DND-41 (cell line): ENCODE data around the gene GGT1.
"Not testable (repeated sequence)": the region's sequence is repeated elsewhere in the genome, so short reads cannot be mapped to it uniquely, and the experiment has no call there.

Experiments used
- ATAC-seq: fragments of 200-7000 bp; cut with Tn5 transposase; 3 replicates; pipeline ENCODE4 v1.9.1; 2021; ENCODE audit warnings: low read depth; ENCODE audit not compliant: insufficient read depth
- DNase-seq: peaks from one replicate; pipeline ENCODE4 v3.0.0-alpha.2; 2020
- H2AFZ ChIP-seq: 2 replicates; pipeline ENCODE4 v1.6.0; 2012; ENCODE audit warnings: low read depth, low read length
- H3K27ac ChIP-seq: 2 replicates; pipeline ENCODE4 v1.5.1; 2012; ENCODE audit warnings: low read length, inconsistent platforms
- H3K27me3 ChIP-seq: fragments of 200-600 bp; sonication (generic); 2 replicates; pipeline ENCODE4 v1.6.0; 2012; ENCODE audit warnings: low read length, mild to moderate bottlenecking, inconsistent platforms; ENCODE audit not compliant: insufficient read depth, poor library complexity
- H3K36me3 ChIP-seq: 2 replicates; pipeline ENCODE4 v1.5.1; 2012; ENCODE audit warnings: low read length, inconsistent platforms; ENCODE audit not compliant: insufficient read depth
- H3K4me1 ChIP-seq: 2 replicates; pipeline ENCODE4 v1.5.1; 2012; ENCODE audit warnings: mild to moderate bottlenecking, low read length; ENCODE audit not compliant: insufficient read depth
- H3K4me2 ChIP-seq: 2 replicates; pipeline ENCODE4 v1.6.0; 2012; ENCODE audit warnings: mild to moderate bottlenecking, moderate library complexity, low read length, inconsistent platforms; ENCODE audit not compliant: insufficient read depth
- H3K4me3 ChIP-seq, 2 experiments: fragments of 200-600 bp in 1 of 2; shearing (Covaris generic) in 1 of 2; 2 replicates each; pipeline ENCODE4 v1.5.1; 2012 to 2016; ENCODE audit warnings: inconsistent platforms in 2 of 2, low read length in 2 of 2, mild to moderate bottlenecking in 2 of 2, low read depth in 1 of 2, moderate library complexity in 1 of 2
- H3K79me2 ChIP-seq: 2 replicates; pipeline ENCODE4 v1.6.0; 2012; ENCODE audit warnings: low read length, inconsistent platforms; ENCODE audit not compliant: insufficient read depth
- H3K9ac ChIP-seq: 2 replicates; pipeline ENCODE4 v1.6.0; 2012; ENCODE audit warnings: low read depth, mild to moderate bottlenecking, inconsistent platforms, low read length, moderate library complexity
- H3K9me3 ChIP-seq: 2 replicates; pipeline ENCODE4 v1.5.1; 2012; ENCODE audit warnings: low read length, moderate library complexity, mild to moderate bottlenecking, inconsistent platforms; ENCODE audit not compliant: insufficient read depth, severe bottlenecking
- H4K20me1 ChIP-seq: 2 replicates; pipeline ENCODE4 v1.6.0; 2012; ENCODE audit warnings: low read length; ENCODE audit not compliant: insufficient read depth
- CTCF ChIP-seq: IDR thresholded peaks from 2 replicates; pipeline ENCODE4 v1.5.1; 2012; ENCODE audit warnings: borderline replicate concordance, low read length, moderate library complexity, mild to moderate bottlenecking; ENCODE audit not compliant: poor library complexity, severe bottlenecking; ENCODE audit errors: extremely low read depth
- EZH2 ChIP-seq: IDR thresholded peaks from 3 replicates; pipeline ENCODE4 v1.6.1; 2012; ENCODE audit warnings: borderline replicate concordance, low read depth, mild to moderate bottlenecking, moderate library complexity, low read length, inconsistent platforms; ENCODE audit not compliant: severe bottlenecking

GGT1 gene

GRCh38 chr22:24594569-24595120, 8.3 kb upstream of the GGT1 start:
- no peaks in the 10 kb centered on the region for H3K4me1 ChIP-seq
- no peak for TF ChIP-seq CTCF
- TF ChIP-seq EZH2 = no peak
- no peaks in the 10 kb centered on the region for H4K20me1 ChIP-seq
- H3K4me3 ChIP-seq = no peak overlapping the region
- no peak overlapping the region for H2AFZ ChIP-seq
- no peak for DNase-seq
- H3K4me2 ChIP-seq = no peak overlapping the region
- no peak for ATAC-seq
- H3K27me3 ChIP-seq = no peaks in the 10 kb centered on the region
- no peak overlapping the region; the same call in 1 of the 2 replicates for H3K27ac ChIP-seq
- no peaks in the 10 kb centered on the region for H3K36me3 ChIP-seq
- H3K79me2 ChIP-seq = no peaks in the 10 kb centered on the region
- no peak overlapping the region for H3K9ac ChIP-seq
- H3K9me3 ChIP-seq = no peaks in the 10 kb centered on the region

- Histone ChIP-seq H3K4me3 (no peak overlapping the region), H3K79me2 (no peaks in the 10 kb centered on the region), H3K27ac (no peak overlapping the region), H3K9ac (no peak overlapping the region), H4K20me1 (no peaks in the 10 kb centered on the region), H3K9me3 (no peaks in the 10 kb centered on the region), H2AFZ (no peak overlapping the region), H3K4me2 (no peak overlapping the region), H3K27me3 (no peaks in the 10 kb centered on the region), H3K36me3 (no peaks in the 10 kb centered on the region), H3K4me1 (no peaks in the 10 kb centered on the region)
- TF ChIP-seq EZH2 = no peak
- TF ChIP-seq CTCF = no peak
- ATAC-seq (no peak), DNase-seq (no peak)
Measured at GRCh38 chr22:24595228-24595627, 7.8 kb upstream of the GGT1 start.

GRCh38 chr22:24595863-24596262, 7.1 kb upstream of the GGT1 start:
- no peak overlapping the region for H3K4me2 ChIP-seq
- no peaks in the 10 kb centered on the region for H3K79me2 ChIP-seq
- H2AFZ ChIP-seq = no peak overlapping the region
- H3K4me1 ChIP-seq = no peaks in the 10 kb centered on the region
- H3K36me3 ChIP-seq = no peaks in the 10 kb centered on the region
- H3K27ac ChIP-seq = no peak overlapping the region
- no peaks in the 10 kb centered on the region for H3K27me3 ChIP-seq
- DNase-seq (no peak), ATAC-seq (no peak)
- TF ChIP-seq CTCF = no peak
- TF ChIP-seq EZH2 = no peak
- H3K9ac ChIP-seq = no peak overlapping the region
- H3K4me3 ChIP-seq = no peak overlapping the region
- H4K20me1 ChIP-seq = no peaks in the 10 kb centered on the region
- H3K9me3 ChIP-seq = no peaks in the 10 kb centered on the region

- H4K20me1 ChIP-seq, H3K9ac ChIP-seq, H3K27me3 ChIP-seq, DNase-seq, H3K4me2 ChIP-seq, H3K4me1 ChIP-seq, H3K79me2 ChIP-seq, H3K36me3 ChIP-seq, H2AFZ ChIP-seq, H3K9me3 ChIP-seq, H3K4me3 ChIP-seq, ATAC-seq, H3K27ac ChIP-seq: not testable (repeated sequence)
Measured at GRCh38 chr22:24597076-24597475, 5.9 kb upstream of the GGT1 start.
